ENCODE data around the gene RASGEF1B.
A peak's percentile ranks its signal among the peaks of the same experiment; 100 is the strongest.
"Not testable (repeated sequence)": the region's sequence is repeated elsewhere in the genome, so short reads cannot be mapped to it uniquely, and the experiment has no call there.

RASGEF1B gene

GRCh38 chr4:81498046-81498445 is 26.3 kb upstream of the RASGEF1B start:
- no peak for DNase-seq

GRCh38 chr4:81495345-81495744 is 23.6 kb upstream of the RASGEF1B start:
- no peak for DNase-seq

GRCh38 chr4:81494031-81494431 is 22.3 kb upstream of the RASGEF1B start:
- DNase-seq = peak; percentile 30

GRCh38 chr4:81492606-81493230 is 21.0 kb upstream of the RASGEF1B start:
- no peak for DNase-seq

GRCh38 chr4:81491943-81492342 is 20.2 kb upstream of the RASGEF1B start:
- DNase-seq = peak; percentile 40

GRCh38 chr4:81490403-81491160 is 18.9 kb upstream of the RASGEF1B start:
- DNase-seq = no peak

- no peak for DNase-seq
Observed at GRCh38 chr4:81486502-81486901, 14.8 kb upstream of the RASGEF1B start.

- DNase-seq = no peak
Observed at GRCh38 chr4:81485310-81485980, 13.7 kb upstream of the RASGEF1B start.

GRCh38 chr4:81482326-81482725 is 10.6 kb upstream of the RASGEF1B start:
- no peak for DNase-seq

GRCh38 chr4:81481151-81481550 is 9.4 kb upstream of the RASGEF1B start:
- DNase-seq = no peak

GRCh38 chr4:81479573-81479972 is 7.9 kb upstream of the RASGEF1B start:
- DNase-seq = not testable (repeated sequence)

- not testable (repeated sequence) for DNase-seq
Observed at GRCh38 chr4:81473331-81474265, 1.9 kb upstream of the RASGEF1B start.

- peak; percentile 75 for DNase-seq
Observed at GRCh38 chr4:81472281-81473182, 825 bp upstream of the RASGEF1B start.

- DNase-seq = no peak
Observed at GRCh38 chr4:81471298-81471587, 464 bp downstream of the RASGEF1B start.

- DNase-seq = peak; percentile 15
Observed at GRCh38 chr4:81470456-81471297, 1.0 kb downstream of the RASGEF1B start.

- DNase-seq = no peak
Observed at GRCh38 chr4:81469781-81470455, 1.8 kb downstream of the RASGEF1B start.

GRCh38 chr4:81468678-81469077 is 3.0 kb downstream of the RASGEF1B start:
- no peak for DNase-seq

- DNase-seq = no peak
Observed at GRCh38 chr4:81467672-81467964, 4.1 kb downstream of the RASGEF1B start.

- DNase-seq = peak; percentile 87
Observed at GRCh38 chr4:81466841-81467671, 4.7 kb downstream of the RASGEF1B start.
